ENCODE results near the gene ABR.

DNA sequence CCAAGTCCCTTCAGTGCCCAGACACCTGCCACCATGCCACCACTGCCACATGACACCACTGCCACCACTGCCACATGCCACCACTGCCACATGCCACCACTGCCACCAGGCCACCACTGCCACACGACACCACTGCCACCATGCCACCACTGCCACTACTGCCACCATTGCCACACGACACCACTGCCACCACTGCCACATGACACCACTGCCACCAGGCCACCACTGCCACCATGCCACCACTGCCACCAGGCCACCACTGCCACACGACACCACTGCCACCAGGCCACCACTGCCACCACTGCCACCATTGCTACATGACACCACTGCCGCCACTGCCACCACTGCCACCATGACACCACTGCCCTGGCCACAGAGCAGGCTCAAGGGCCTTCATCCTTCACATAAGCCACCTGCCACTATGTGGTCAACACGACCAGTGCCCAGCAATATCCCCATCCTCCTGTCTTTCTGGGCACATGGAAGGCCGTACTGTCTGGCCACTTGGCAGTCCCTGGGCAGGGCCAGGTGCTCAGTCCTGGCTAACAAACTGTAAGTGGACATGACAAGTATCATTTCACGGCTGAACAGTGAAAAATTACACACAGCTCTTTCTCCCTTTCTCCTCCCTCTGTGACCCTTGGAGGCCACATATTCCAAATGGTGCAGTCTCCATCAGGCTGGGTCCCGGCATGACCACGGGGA, 33.1 kb downstream of the ABR start:
- no peak for TF ChIP-seq CTCF (IDR thresholded peaks at IDR 0.05)
- TF ChIP-seq EP300 (IDR thresholded peaks at IDR 0.05) = no peak
- no peak for TF ChIP-seq POLR2A (IDR thresholded peaks at IDR 0.05)
